HG02798 (cell line): Measurements from ENCODE around the gene ITPKC.

ENCODE experiments used
- ATAC-seq: cut with Tn5 transposase; IDR thresholded peaks from one replicate; pipeline ENCODE4 v1.9.1; 2021; ENCODE audit warnings: mild to moderate bottlenecking; ENCODE audit not compliant: unreplicated experiment, poor library complexity

The ITPKC gene

GRCh38 chr19:40716482-40717324, at the start of gene ITPKC, which contains the start of gene COQ8B:
ITPKC (plus strand) TSS chr19:40717112; CDS start chr19:40717136, 24 bp downstream.
COQ8B (minus strand) TSS chr19:40716886; CDS start chr19:40714632, 2,254 bp downstream.
- peak; percentile 81 for ATAC-seq

- ATAC-seq, result no peak
These were observed 49.3 kb upstream of the ITPKC start for GRCh38 chr19:40667602-40668001.

DNA sequence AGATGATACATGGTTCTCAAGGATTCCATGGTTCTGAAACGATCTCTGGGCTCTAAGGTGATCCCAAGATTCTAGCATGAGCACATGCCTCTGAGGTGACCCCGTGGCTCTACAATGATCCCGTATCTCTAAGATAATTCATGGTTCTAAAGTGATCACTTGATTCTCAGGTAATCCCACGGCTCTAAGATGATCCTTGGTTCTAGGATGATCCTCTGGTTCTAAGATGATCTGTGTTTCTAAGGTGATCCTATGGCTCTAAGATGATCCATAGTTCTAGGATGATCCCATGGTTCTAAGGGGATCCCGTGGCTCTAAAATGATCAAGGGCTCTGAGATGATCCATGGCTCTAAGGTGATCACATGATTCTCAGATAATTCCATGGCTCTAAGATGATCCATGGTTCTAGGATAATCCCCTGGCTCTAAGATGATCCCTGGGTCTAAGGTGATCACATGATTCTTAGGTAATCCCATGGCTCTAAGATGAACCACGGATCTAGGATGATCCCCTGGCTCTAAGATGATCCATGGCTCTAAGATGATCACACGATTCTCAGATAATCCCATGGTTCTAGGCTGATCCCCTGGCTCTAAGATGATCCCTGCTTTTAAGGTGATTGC, 47.8 kb upstream of the ITPKC start:
- no peak for ATAC-seq

GRCh38 chr19:40671404-40671803, 45.5 kb upstream of the ITPKC start:
- ATAC-seq, result no peak

- no peak for ATAC-seq
These were observed 44.9 kb upstream of the ITPKC start for GRCh38 chr19:40672038-40672437.

GRCh38 chr19:40672573-40673299, 44.2 kb upstream of the ITPKC start:
- ATAC-seq, result no peak

GRCh38 chr19:40673397-40673796, 43.5 kb upstream of the ITPKC start:
- ATAC-seq, result no peak

DNA sequence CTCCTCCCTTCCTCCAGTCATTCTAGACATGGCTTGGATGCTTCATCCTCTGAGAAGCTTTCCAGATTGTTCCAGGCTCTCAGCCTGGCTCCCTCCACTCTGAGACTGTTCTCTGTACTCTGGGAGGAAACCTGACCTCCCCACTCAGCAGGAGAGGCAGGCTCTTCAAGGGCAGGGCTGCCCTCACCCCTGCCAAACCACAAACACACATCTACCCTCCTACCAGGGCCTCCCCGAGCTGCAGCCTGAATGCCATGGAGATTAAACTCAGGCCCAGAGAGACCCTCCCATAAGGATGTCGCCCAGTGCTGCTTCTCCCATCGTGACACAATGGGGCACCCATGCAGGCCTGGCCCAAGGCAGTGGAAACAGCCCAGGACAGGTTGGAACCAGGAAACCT, 42.6 kb upstream of the ITPKC start:
- ATAC-seq, result no peak

DNA sequence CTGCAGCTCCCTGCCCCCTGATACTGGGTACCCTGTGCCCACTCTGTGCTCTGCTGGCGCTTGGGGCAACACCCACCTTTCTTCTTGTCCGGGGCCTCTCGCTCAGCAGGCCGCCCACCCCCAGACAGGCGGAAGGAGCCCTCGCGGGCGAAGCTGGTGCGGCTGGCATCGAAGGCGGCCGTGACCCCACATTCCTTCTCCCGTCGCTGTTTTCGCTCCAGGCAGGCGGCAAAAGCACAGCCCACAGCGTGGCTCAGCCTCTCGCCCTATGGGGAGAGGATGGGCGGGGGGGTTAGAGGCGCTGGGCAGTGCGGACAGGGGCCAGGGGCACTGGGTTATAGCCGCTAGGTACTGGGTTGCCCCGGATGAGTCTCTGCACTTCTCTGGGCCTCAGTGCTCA, 39.8 kb upstream of the ITPKC start:
- ATAC-seq, result no peak

GRCh38 chr19:40681039-40681438, 35.9 kb upstream of the ITPKC start:
- no peak for ATAC-seq

- ATAC-seq, result no peak
These were observed 34.4 kb upstream of the ITPKC start for GRCh38 chr19:40682431-40682964.

- no peak for ATAC-seq
These were observed 33.5 kb upstream of the ITPKC start for GRCh38 chr19:40683437-40683836.

- no peak for ATAC-seq
These were observed 32.6 kb upstream of the ITPKC start for GRCh38 chr19:40684280-40684679.

GRCh38 chr19:40685016-40685526, 31.8 kb upstream of the ITPKC start:
- no peak for ATAC-seq

DNA sequence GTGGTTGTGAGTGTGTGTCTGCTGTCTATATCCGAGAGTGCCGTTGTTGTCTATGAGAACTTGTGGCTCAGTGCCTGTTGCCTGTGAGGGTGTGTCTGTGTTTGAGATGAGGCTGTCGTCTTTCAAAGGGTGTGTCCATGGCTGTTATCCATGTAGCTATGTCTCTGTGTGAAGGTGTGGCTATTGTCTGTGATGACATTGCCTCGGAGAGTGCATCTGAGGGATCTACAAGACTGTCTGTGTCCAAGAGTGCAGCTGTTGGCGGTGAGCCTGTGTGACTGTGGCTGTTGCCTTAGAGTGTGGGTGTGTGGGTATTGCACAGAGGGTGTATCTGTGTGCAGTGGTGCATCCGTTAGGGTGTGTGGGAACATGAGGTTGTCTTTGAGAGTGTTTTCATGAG, 31.3 kb upstream of the ITPKC start:
- no peak for ATAC-seq

DNA sequence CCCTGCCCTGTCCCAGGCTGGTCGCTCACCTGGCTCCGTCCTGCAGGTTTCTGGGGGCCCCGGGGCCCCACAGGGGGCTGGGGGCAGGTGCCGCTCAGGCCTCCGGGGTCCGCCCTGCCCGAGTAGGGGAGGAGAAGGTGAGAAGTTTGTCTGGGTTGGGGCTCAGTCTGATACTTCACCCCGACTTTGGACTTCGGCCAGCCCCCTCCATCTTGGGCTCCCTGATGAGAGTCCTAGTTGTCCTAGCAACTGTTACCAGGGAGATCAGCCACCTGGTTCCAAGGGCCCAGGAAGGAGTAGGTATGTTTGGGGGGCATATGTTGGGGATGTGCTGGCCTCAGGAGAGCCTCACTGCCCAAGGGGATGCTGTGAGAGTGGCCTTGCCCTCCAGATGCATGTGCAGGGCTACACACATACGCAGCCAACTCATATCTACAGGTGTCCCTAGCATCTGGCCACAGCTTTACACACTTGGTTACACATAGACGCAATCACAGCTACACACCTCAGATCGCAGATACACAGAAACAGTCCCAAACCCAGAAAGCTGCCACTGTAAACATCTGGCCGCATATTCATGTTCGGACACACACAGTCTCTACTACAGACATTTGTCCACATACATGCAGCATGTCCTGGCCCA, 29.9 kb upstream of the ITPKC start:
- no peak for ATAC-seq

DNA sequence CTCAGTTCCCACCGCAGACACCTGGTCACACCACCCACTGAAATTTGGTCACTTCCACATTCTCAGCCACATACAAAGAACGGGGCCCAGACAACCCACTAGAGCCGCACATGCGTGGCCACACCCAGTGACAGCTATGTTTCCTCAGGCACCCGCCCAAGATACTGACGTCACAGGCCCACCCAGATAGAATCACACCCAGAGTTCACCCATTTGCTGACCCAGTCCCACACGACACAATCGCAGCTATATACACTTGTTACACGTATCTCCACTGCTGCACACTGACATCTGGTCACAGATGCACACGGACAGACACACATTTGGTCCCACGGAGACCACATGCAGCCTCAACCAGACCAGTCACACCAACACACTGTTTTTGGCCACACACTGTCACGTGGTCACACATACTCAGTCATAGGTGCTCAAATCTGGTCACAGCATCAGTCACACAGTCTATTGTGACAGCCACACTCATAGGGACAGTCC, 29.3 kb upstream of the ITPKC start:
- ATAC-seq, result peak; percentile 39

DNA sequence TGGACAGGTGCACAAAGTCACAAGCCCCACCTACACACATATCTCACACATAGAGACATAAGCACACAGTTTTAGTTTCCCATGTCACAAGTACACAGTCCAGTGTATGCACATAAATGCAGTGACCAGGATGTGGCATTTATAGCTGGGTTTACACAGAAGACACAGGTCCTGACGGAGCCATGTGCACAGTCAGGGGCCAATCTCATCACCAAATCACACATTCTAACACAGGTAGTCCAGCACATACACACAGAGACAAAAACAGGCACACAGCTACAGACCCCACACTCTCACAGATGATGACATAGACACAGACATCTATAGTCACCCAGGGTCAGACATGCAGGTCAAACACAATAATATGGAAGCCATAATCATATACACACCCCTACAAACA, 28.6 kb upstream of the ITPKC start:
- ATAC-seq, result no peak

GRCh38 chr19:40688987-40689338, 27.9 kb upstream of the ITPKC start:
- ATAC-seq, result no peak
